HEK293 (cell line): Measurements from ENCODE around the gene ADAMTS14.
"Not testable (repeated sequence)": the region's sequence is repeated elsewhere in the genome, so short reads cannot be mapped to it uniquely, and the experiment has no call there.

ENCODE experiments used
- TF ChIP-seq, protein P1 (sequence below): IDR thresholded peaks from 2 replicates; pipeline ENCODE4 v1.6.1; 2011; ENCODE audit warnings: mild to moderate bottlenecking, low read depth, low read length, borderline replicate concordance
- TF ChIP-seq, protein P2 (sequence below): fragments of 450-650 bp; formaldehyde crosslinking; IDR thresholded peaks from 2 replicates; pipeline ENCODE4 v1.5.1; 2016; ENCODE audit warnings: missing biosample characterization, missing genetic modification characterization
- TF ChIP-seq, protein P3 (sequence below): fragments of 450-650 bp; formaldehyde crosslinking; optimal IDR thresholded peaks from 2 replicates; pipeline ENCODE3; 2016; ENCODE audit warnings: missing biosample characterization, mild to moderate bottlenecking, missing genetic modification characterization

DNA sequence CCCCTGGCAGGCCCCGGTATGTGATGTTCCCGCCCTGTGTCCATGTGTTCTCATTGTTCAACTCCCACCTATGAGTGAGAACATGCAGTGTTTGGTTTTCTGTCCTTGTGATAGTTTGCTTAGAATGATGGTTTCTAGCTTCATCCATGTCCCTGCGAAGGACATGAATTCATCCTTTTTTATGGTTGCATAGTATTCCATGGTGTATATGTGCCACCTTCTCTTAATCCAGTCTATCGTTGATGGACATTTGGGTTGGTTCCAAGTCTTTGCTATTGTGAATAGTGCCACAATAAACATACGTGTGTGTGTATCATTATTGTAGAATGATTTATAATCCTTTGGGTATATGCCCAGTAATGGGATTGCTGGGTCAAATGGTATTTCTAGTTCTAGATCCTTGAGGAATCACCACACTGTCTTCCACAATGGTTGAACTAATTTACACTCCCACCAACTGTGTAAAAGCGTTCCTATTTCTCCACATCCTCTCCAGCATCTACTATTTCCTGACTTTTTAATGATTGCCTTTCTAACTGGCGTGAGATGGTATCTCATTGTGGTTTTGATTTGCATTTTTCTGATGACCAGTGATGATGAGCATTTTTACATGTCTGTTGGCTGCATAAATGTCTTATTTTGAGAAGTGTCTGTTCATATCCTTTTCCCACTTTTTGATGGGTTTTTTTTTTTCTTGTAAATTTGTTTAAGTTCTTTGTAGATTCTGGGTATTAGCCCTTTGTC lies 32.5 kb upstream of the ADAMTS14 start:
- TF ChIP-seq, protein P1, sequence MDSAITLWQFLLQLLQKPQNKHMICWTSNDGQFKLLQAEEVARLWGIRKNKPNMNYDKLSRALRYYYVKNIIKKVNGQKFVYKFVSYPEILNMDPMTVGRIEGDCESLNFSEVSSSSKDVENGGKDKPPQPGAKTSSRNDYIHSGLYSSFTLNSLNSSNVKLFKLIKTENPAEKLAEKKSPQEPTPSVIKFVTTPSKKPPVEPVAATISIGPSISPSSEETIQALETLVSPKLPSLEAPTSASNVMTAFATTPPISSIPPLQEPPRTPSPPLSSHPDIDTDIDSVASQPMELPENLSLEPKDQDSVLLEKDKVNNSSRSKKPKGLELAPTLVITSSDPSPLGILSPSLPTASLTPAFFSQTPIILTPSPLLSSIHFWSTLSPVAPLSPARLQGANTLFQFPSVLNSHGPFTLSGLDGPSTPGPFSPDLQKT: not testable (repeated sequence)
- TF ChIP-seq, protein P2, sequence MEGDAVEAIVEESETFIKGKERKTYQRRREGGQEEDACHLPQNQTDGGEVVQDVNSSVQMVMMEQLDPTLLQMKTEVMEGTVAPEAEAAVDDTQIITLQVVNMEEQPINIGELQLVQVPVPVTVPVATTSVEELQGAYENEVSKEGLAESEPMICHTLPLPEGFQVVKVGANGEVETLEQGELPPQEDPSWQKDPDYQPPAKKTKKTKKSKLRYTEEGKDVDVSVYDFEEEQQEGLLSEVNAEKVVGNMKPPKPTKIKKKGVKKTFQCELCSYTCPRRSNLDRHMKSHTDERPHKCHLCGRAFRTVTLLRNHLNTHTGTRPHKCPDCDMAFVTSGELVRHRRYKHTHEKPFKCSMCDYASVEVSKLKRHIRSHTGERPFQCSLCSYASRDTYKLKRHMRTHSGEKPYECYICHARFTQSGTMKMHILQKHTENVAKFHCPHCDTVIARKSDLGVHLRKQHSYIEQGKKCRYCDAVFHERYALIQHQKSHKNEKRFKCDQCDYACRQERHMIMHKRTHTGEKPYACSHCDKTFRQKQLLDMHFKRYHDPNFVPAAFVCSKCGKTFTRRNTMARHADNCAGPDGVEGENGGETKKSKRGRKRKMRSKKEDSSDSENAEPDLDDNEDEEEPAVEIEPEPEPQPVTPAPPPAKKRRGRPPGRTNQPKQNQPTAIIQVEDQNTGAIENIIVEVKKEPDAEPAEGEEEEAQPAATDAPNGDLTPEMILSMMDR (tag by site-specific recombination): not testable (repeated sequence)
- TF ChIP-seq, protein P3, sequence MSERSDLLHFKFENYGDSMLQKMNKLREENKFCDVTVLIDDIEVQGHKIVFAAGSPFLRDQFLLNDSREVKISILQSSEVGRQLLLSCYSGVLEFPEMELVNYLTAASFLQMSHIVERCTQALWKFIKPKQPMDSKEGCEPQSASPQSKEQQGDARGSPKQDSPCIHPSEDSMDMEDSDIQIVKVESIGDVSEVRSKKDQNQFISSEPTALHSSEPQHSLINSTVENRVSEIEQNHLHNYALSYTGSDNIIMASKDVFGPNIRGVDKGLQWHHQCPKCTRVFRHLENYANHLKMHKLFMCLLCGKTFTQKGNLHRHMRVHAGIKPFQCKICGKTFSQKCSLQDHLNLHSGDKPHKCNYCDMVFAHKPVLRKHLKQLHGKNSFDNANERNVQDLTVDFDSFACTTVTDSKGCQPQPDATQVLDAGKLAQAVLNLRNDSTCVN (tag by site-specific recombination): not testable (repeated sequence)
